IMR-90 (cell line): ENCODE data around the gene MCL1. TPM values are rescaled to one million over a fixed set of nuclear protein-coding genes. Genes with fewer than 3 reads are reported as not detected.

Source experiments
- ATAC-seq: fragments of 200-7000 bp; cut with Tn5 transposase; 2 replicates; pipeline ENCODE4 v1.9.1; 2020; ENCODE audit warnings: low read depth, mild to moderate bottlenecking, moderate library complexity
- BruUV-seq: library from RNA; stranded (reverse); fragments of 400-500 nt; replicated peaks from 2 replicates; lab custom pipeline; 2021; lab: Mats Ljungman, UMichigan
- CTCF ChIA-PET: fragments of 300-600 bp; formaldehyde crosslinking; extraction: SDS; loops from one replicate; lab custom pipeline; 2021; ENCODE audit warnings: antibody characterized with exemption; lab: Yijun Ruan, JAX
- POLR2A ChIA-PET: fragments of 300-600 bp; sonication (Branson Sonifier 250); formaldehyde crosslinking; loops from one replicate; lab custom pipeline; 2022; ENCODE audit warnings: antibody characterized with exemption; ENCODE audit not compliant: unreplicated experiment; lab: Charles Lee
- DNase-seq: peaks from one replicate; pipeline ENCODE4 v3.0.0; 2013
- H2AFZ ChIP-seq: replicated peaks from 2 replicates; pipeline ENCODE3; 2013; ENCODE audit warnings: low read length, mild to moderate bottlenecking; ENCODE audit not compliant: poor library complexity
- H2AK5ac ChIP-seq: 2 replicates; pipeline ENCODE4 v1.6.1; 2013; ENCODE audit warnings: low read depth, low read length, inconsistent platforms
- H2AK9ac ChIP-seq: replicated peaks from 2 replicates; pipeline ENCODE3; 2013; ENCODE audit warnings: mild to moderate bottlenecking, low read depth, low read length, moderate library complexity; ENCODE audit not compliant: poor library complexity
- H2BK120ac ChIP-seq: 2 replicates; pipeline ENCODE4 v1.6.1; 2013; ENCODE audit warnings: low read depth, low read length, inconsistent platforms
- H2BK15ac ChIP-seq: 3 replicates; pipeline ENCODE4 v1.6.1; 2013; ENCODE audit warnings: low read depth, low read length, inconsistent platforms
- H2BK20ac ChIP-seq: 2 replicates; pipeline ENCODE4 v1.6.1; 2013; ENCODE audit warnings: low read depth, mild to moderate bottlenecking, inconsistent platforms, low read length, moderate library complexity
- H2BK5ac ChIP-seq: 2 replicates; pipeline ENCODE4 v1.6.1; 2013; ENCODE audit warnings: mild to moderate bottlenecking, low read depth, low read length, inconsistent platforms; ENCODE audit not compliant: poor library complexity, severe bottlenecking
- H3K14ac ChIP-seq: replicated peaks from 2 replicates; pipeline ENCODE4 v1.6.1; 2013; ENCODE audit warnings: low read depth, low read length, inconsistent platforms
- H3K18ac ChIP-seq: 2 replicates; pipeline ENCODE4 v1.6.1; 2013; ENCODE audit warnings: low read depth, low read length, control low read depth
- H3K23ac ChIP-seq: 2 replicates; pipeline ENCODE4 v1.6.1; 2013; ENCODE audit warnings: low read depth, low read length, inconsistent platforms
- H3K27ac ChIP-seq: 2 replicates; pipeline ENCODE4 v1.5.1; 2013; ENCODE audit warnings: mild to moderate bottlenecking, control low read depth, low read length; ENCODE audit not compliant: insufficient read depth
- H3K27me3 ChIP-seq: 2 replicates; pipeline ENCODE4 v1.6.1; 2013; ENCODE audit warnings: low read length; ENCODE audit not compliant: control insufficient read depth, insufficient read depth
- H3K36me3 ChIP-seq: 2 replicates; pipeline ENCODE4 v1.6.1; 2013; ENCODE audit warnings: low read length, mixed read lengths; ENCODE audit not compliant: control insufficient read depth, insufficient read depth
- H3K4ac ChIP-seq: 2 replicates; pipeline ENCODE4 v1.6.1; 2013; ENCODE audit warnings: low read depth, low read length, inconsistent platforms
- H3K4me1 ChIP-seq: 2 replicates; pipeline ENCODE4 v1.6.1; 2013; ENCODE audit warnings: low read length, mixed read lengths; ENCODE audit not compliant: control insufficient read depth, insufficient read depth
- H3K4me2 ChIP-seq: 2 replicates; pipeline ENCODE4 v1.6.1; 2013; ENCODE audit warnings: low read depth, mild to moderate bottlenecking, control low read depth, low read length, moderate library complexity
- H3K4me3 ChIP-seq: 2 replicates; pipeline ENCODE4 v1.5.1; 2013; ENCODE audit warnings: low read depth, mild to moderate bottlenecking, control low read depth, low read length, moderate library complexity; ENCODE audit not compliant: insufficient read depth
- H3K56ac ChIP-seq: 2 replicates; pipeline ENCODE4 v1.6.1; 2013; ENCODE audit warnings: low read length, inconsistent platforms; ENCODE audit not compliant: insufficient read depth; ENCODE audit errors: extremely low read depth
- H3K79me1 ChIP-seq, 2 experiments: 2 replicates each; pipeline ENCODE4 v1.6.1; 2013; ENCODE audit warnings: low read length in 2 of 2, inconsistent platforms in 1 of 2, low read depth in 1 of 2
- H3K9ac ChIP-seq: 2 replicates; pipeline ENCODE4 v1.6.1; 2013; ENCODE audit warnings: low read depth, low read length, control low read depth
- H3K9me1 ChIP-seq: 2 replicates; pipeline ENCODE4 v1.6.1; 2013; ENCODE audit warnings: low read length, inconsistent platforms; ENCODE audit not compliant: insufficient read depth
- H3K9me3 ChIP-seq: 2 replicates; pipeline ENCODE4 v1.6.1; 2013; ENCODE audit warnings: low read length; ENCODE audit not compliant: control insufficient read depth, insufficient read depth
- H4K20me1 ChIP-seq: 2 replicates; pipeline ENCODE4 v1.6.1; 2013; ENCODE audit warnings: low read length, inconsistent platforms; ENCODE audit not compliant: insufficient read depth
- H4K5ac ChIP-seq: 2 replicates; pipeline ENCODE4 v1.6.1; 2013; ENCODE audit warnings: mild to moderate bottlenecking, low read depth, low read length, control low read depth
- H4K8ac ChIP-seq, 2 experiments: 2 replicates each; pipeline ENCODE4 v1.6.1; 2013; ENCODE audit warnings: low read depth in 2 of 2, low read length in 2 of 2, control low read depth in 1 of 2, inconsistent platforms in 1 of 2
- H4K91ac ChIP-seq: 2 replicates; pipeline ENCODE4 v1.6.1; 2013; ENCODE audit warnings: low read depth, low read length, inconsistent platforms; ENCODE audit not compliant: insufficient read depth
- MAFK ChIP-seq: IDR thresholded peaks from 2 replicates; pipeline ENCODE4 v1.6.1; 2012; ENCODE audit warnings: low read depth, low read length, improper control_type of control experiment
- MXI1 ChIP-seq: IDR thresholded peaks from 2 replicates; pipeline ENCODE4 v1.6.1; 2012; ENCODE audit warnings: low read depth, mild to moderate bottlenecking, low read length, moderate library complexity, borderline replicate concordance
- NFE2L2 ChIP-seq: fragments of 150-350 bp; IDR thresholded peaks from 2 replicates; pipeline ENCODE4 v1.6.1; 2016; ENCODE audit warnings: low read depth, mild to moderate bottlenecking, low read length
- RCOR1 ChIP-seq: IDR thresholded peaks from 2 replicates; pipeline ENCODE4 v1.6.1; 2012; ENCODE audit warnings: mild to moderate bottlenecking, low read length, improper control_type of control experiment; ENCODE audit not compliant: insufficient replicate concordance
- WGBS, 2 experiments: methylation state at CpG; one replicate each; pipeline versions ENCODE4 v1.1.5 to v1.1.7; 2013; ENCODE audit warnings: missing lambda C conversion rate in 2 of 2; ENCODE audit not compliant: insufficient read length in 1 of 2; ENCODE audit errors: extremely low coverage in 2 of 2; 5-methylcytosine and 5-hydroxymethylcytosine counted together
- dilution Hi-C: fragments of 300-500 bp; cut with HindIII; formaldehyde crosslinking; loops from one replicate; pipeline ENCODE4 v1.14.3; 2018; ENCODE audit warnings: low sequenced_read_pairs; ENCODE audit not compliant: unreplicated experiment
- in situ Hi-C: fragments of 300-500 bp; cut with MboI; formaldehyde crosslinking; loops from 3 replicates; pipeline ENCODE4 v1.14.3; 2019; ENCODE audit warnings: low sequenced_read_pairs, inconsistent platforms, mixed read lengths
- intact Hi-C: fragments of 100-400 bp; cut with micrococcal nuclease; formaldehyde crosslinking; loops from 2 replicates; pipeline ENCODE4 v1.10.0; 2022
- polyA plus RNA-seq, 3 experiments: library from polyadenylated mRNA; depleted of rRNA; stranded (reverse); fragments of >200 nt; gene quantifications; 2 replicates each; pipeline ENCODE4 v1.2.3, GENCODE V29; 2012; ENCODE audit warnings: low replicate concordance in 1 of 3
- total RNA-seq: library from RNA; depleted of rRNA; stranded (reverse); fragments of >200 nt; gene quantifications from 2 replicates; pipeline ENCODE4 v1.2.3, GENCODE V29; 2012

The MCL1 gene
- total and polyA plus RNA-seq, 2 of the 4 experiments (the other 2 are of a cell fraction) = 79.5 to 142 TPM

- peak overlapping the region; percentile 71; the same call in 2 of the 3 replicates for H2BK15ac ChIP-seq
- in situ Hi-C loops (loop anchor here (10.0 kb wide), 1 partner anchor 286 kb away; the partner anchor contains the start of gene APH1A), intact Hi-C loops (no loop called here), dilution Hi-C loops (no loop called here)
- no peak overlapping the region for H3K14ac ChIP-seq
- H3K4ac ChIP-seq = peak overlapping the region; percentile 27; the same call in 1 of the 2 replicates
- H4K5ac ChIP-seq = no peak overlapping the region
- H3K4me1 ChIP-seq = peaks cover 26% of the 10 kb centered on the region
- H3K36me3 ChIP-seq = peaks cover 5% of the 10 kb centered on the region
- no peaks in the 10 kb centered on the region for H3K9me3 ChIP-seq
- DNase-seq (no peak), ATAC-seq (no peak)
- no peaks in the 10 kb centered on the region for H3K27me3 ChIP-seq
- peak overlapping the region; percentile 67; the same call in 1 of the 2 replicates for H4K91ac ChIP-seq
- H4K8ac ChIP-seq = peak overlapping the region; percentile 14 to 73; a peak in 1 of 4 replicates
- H3K4me3 ChIP-seq = no peak overlapping the region
- no peak overlapping the region for H2AFZ ChIP-seq
- H3K18ac ChIP-seq = no peak overlapping the region
- ChIA-PET POLR2A (no interaction called here), CTCF (interaction anchor here (1.0 kb wide), 1 partner anchor 10 kb away, joined by 3 read pairs; no protein-coding TSS in a partner anchor)
- no peak overlapping the region for H3K27ac ChIP-seq
- WGBS, 2 experiments = no CpG with 5 or more reads among the region's 11 CpGs
- H4K20me1 ChIP-seq = no peaks in the 10 kb centered on the region; the same call in none of the 2 replicates
- no peak overlapping the region for H3K9ac ChIP-seq
- TF ChIP-seq MXI1 (no peak), RCOR1 (no peak), NFE2L2 (no peak), MAFK (no peak)
- no peak overlapping the region; the same call in 1 of the 2 replicates for H2BK120ac ChIP-seq
- no peak overlapping the region for H2BK20ac ChIP-seq
- H2AK9ac ChIP-seq = peak overlapping the region; percentile 45
- peak overlapping the region; percentile 35; the same call in 1 of the 2 replicates for H3K23ac ChIP-seq
- peaks cover 10% of the 10 kb centered on the region for H3K9me1 ChIP-seq
- no peak overlapping the region; the same call in 1 of the 2 replicates for H3K56ac ChIP-seq
- H2BK5ac ChIP-seq = no peak overlapping the region
- no TSS peak for BruUV-seq
- peaks cover 3 to 45% of the 10 kb centered on the region in 2 experiments; a peak in 3 of 4 replicates for H3K79me1 ChIP-seq
- no peak overlapping the region for H3K4me2 ChIP-seq
- H2AK5ac ChIP-seq = peak overlapping the region; percentile 75
These were observed 28.2 kb downstream of the MCL1 start for GRCh38 chr1:150551051-150551783.
